HG03066 (cell line): ENCODE data around the gene NEGR1.
"Not testable (repeated sequence)": the region's sequence is repeated elsewhere in the genome, so short reads cannot be mapped to it uniquely, and the experiment has no call there.

ENCODE experiments used
- ATAC-seq: cut with Tn5 transposase; IDR thresholded peaks from one replicate; pipeline ENCODE4 v1.9.1; 2021; ENCODE audit warnings: low read depth; ENCODE audit not compliant: unreplicated experiment

The NEGR1 gene

GRCh38 chr1:72235931-72236330, 46.4 kb downstream of the NEGR1 start:
- not testable (repeated sequence) for ATAC-seq

- ATAC-seq = no peak
These were observed 47.3 kb downstream of the NEGR1 start for GRCh38 chr1:72235062-72235461.

- no peak for ATAC-seq
These were observed 51.6 kb downstream of the NEGR1 start for GRCh38 chr1:72230746-72231145.

GRCh38 chr1:72229893-72230292, 52.4 kb downstream of the NEGR1 start:
- ATAC-seq = no peak

- no peak for ATAC-seq
These were observed 54.7 kb downstream of the NEGR1 start for GRCh38 chr1:72227667-72228066.

GRCh38 chr1:72224506-72224905, 57.8 kb downstream of the NEGR1 start:
- no peak for ATAC-seq

GRCh38 chr1:72221811-72222210, 60.5 kb downstream of the NEGR1 start:
- ATAC-seq = no peak

GRCh38 chr1:72218141-72218739, 64.1 kb downstream of the NEGR1 start:
- no peak for ATAC-seq

GRCh38 chr1:72207059-72207458, 75.3 kb downstream of the NEGR1 start:
- ATAC-seq = no peak

- ATAC-seq = no peak
These were observed 79.6 kb downstream of the NEGR1 start for GRCh38 chr1:72202761-72203160.

- ATAC-seq = no peak
These were observed 84.6 kb downstream of the NEGR1 start for GRCh38 chr1:72197786-72198185.

- ATAC-seq = no peak
These were observed 95.5 kb downstream of the NEGR1 start for GRCh38 chr1:72186733-72187307.

GRCh38 chr1:72184099-72184701, 98.1 kb downstream of the NEGR1 start:
- no peak for ATAC-seq

- ATAC-seq = no peak
These were observed 99.5 kb downstream of the NEGR1 start for GRCh38 chr1:72182859-72183258.

- ATAC-seq = no peak
These were observed 104.1 kb downstream of the NEGR1 start for GRCh38 chr1:72178266-72178665.

GRCh38 chr1:72177711-72178110, 104.6 kb downstream of the NEGR1 start:
- ATAC-seq = no peak

GRCh38 chr1:72170246-72170645, 112.1 kb downstream of the NEGR1 start:
- ATAC-seq = no peak

GRCh38 chr1:72166426-72166825, 115.9 kb downstream of the NEGR1 start:
- no peak for ATAC-seq

- no peak for ATAC-seq
These were observed 131.8 kb downstream of the NEGR1 start for GRCh38 chr1:72150508-72150907.

GRCh38 chr1:72141875-72142274, 140.5 kb downstream of the NEGR1 start:
- ATAC-seq = no peak

- no peak for ATAC-seq
These were observed 142.1 kb downstream of the NEGR1 start for GRCh38 chr1:72140222-72140621.

- ATAC-seq = no peak
These were observed 144.7 kb downstream of the NEGR1 start for GRCh38 chr1:72137656-72138055.
